ENCODE data around the gene GNG2.

GRCh38 chr14:51998348-51998747, 137.9 kb downstream of the GNG2 start:
- TF ChIP-seq FOXJ3 (CRISPR knock-in tag; IDR thresholded peaks at IDR 0.05) (no peak), TAF1 (IDR thresholded peaks at IDR 0.05; ENCODE audit: borderline replicate concordance, low read depth, low read length) (no peak), EZH2phosphoT487 (IDR thresholded peaks at IDR 0.05; ENCODE audit: borderline replicate concordance, low read depth) (no peak), FOXM1 (IDR thresholded peaks at IDR 0.05; ENCODE audit: low read depth) (no peak), GATA2 (CRISPR knock-in tag; IDR thresholded peaks at IDR 0.05) (no peak), SIN3A (IDR thresholded peaks at IDR 0.05; ENCODE audit: borderline replicate concordance, low read depth, low read length) (no peak), FOSL2 (IDR thresholded peaks at IDR 0.05; ENCODE audit: borderline replicate concordance, low read depth) (no peak), RCOR1 (IDR thresholded peaks at IDR 0.05; ENCODE audit: low read length) (no peak)
- TF ChIP-seq, protein P1, sequence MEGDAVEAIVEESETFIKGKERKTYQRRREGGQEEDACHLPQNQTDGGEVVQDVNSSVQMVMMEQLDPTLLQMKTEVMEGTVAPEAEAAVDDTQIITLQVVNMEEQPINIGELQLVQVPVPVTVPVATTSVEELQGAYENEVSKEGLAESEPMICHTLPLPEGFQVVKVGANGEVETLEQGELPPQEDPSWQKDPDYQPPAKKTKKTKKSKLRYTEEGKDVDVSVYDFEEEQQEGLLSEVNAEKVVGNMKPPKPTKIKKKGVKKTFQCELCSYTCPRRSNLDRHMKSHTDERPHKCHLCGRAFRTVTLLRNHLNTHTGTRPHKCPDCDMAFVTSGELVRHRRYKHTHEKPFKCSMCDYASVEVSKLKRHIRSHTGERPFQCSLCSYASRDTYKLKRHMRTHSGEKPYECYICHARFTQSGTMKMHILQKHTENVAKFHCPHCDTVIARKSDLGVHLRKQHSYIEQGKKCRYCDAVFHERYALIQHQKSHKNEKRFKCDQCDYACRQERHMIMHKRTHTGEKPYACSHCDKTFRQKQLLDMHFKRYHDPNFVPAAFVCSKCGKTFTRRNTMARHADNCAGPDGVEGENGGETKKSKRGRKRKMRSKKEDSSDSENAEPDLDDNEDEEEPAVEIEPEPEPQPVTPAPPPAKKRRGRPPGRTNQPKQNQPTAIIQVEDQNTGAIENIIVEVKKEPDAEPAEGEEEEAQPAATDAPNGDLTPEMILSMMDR (IDR thresholded peaks at IDR 0.05): no peak
- TF ChIP-seq, protein P2, sequence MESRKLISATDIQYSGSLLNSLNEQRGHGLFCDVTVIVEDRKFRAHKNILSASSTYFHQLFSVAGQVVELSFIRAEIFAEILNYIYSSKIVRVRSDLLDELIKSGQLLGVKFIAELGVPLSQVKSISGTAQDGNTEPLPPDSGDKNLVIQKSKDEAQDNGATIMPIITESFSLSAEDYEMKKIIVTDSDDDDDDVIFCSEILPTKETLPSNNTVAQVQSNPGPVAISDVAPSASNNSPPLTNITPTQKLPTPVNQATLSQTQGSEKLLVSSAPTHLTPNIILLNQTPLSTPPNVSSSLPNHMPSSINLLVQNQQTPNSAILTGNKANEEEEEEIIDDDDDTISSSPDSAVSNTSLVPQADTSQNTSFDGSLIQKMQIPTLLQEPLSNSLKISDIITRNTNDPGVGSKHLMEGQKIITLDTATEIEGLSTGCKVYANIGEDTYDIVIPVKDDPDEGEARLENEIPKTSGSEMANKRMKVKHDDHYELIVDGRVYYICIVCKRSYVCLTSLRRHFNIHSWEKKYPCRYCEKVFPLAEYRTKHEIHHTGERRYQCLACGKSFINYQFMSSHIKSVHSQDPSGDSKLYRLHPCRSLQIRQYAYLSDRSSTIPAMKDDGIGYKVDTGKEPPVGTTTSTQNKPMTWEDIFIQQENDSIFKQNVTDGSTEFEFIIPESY (IDR thresholded peaks at IDR 0.05; ENCODE audit: borderline replicate concordance, low read depth): no peak

Data from SK-N-SH (cell line).